ENCODE data around the gene ANAPC16. TPM values are rescaled to one million over a fixed set of nuclear protein-coding genes. Genes with fewer than 3 reads are reported as not detected.

Gene ANAPC16
- total and polyA plus RNA-seq, 2 donors (not counting 1 experiment from before 2014, with no cell fraction given) = 104 to 132 TPM

DNA sequence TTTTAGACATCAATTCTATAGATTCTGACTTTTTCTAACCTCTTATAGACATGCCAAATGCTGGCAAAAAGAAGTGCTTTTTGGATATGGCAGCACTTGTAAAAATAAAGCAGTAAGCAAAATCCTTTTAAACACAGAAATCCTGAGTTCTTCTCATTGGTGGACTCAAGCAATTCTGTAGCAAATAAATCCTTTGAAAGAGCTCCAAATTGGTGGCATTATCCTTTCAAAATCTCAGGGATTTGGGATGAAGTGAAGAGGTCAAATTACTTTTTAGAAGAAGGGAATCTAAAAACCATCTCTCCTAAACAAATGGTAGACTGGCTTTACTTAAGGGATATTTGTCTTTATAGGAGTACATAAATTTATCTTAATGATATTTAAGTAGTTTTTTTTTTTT, 17.8 kb downstream of the ANAPC16 start:
- intact Hi-C loops (cut with micrococcal nuclease) = no loop called here
- peaks cover 12 to 56% of the 10 kb centered on the region in 2 experiments for H3K36me3 ChIP-seq (replicated peaks in 1 of 2; ENCODE audit: control extremely low read depth in 1 of 2, control insufficient read depth in 1 of 2, extremely low read depth in 1 of 2, insufficient read depth in 2 of 2, low read length in 1 of 2)
- no peak overlapping the region for H3K27ac Mint-ChIP-seq

More for the DNA sequence above, 17.8 kb downstream of the ANAPC16 start:
- H2AFZ ChIP-seq (ENCODE audit: insufficient read depth, low read depth, low read length, poor library complexity, severe bottlenecking) = no peak overlapping the region
- CTCF ChIA-PET = interaction anchor here (1.4 kb wide), 1 partner anchor 107 kb away, joined by 3 read pairs; no protein-coding TSS in a partner anchor
- no peak overlapping the region for H3K4me2 ChIP-seq (replicated peaks; ENCODE audit: low read depth, low read length, poor library complexity, severe bottlenecking)
- H4K20me1 ChIP-seq (ENCODE audit: control insufficient read depth, insufficient read depth, low read length, poor library complexity, severe bottlenecking) = peaks cover 22% of the 10 kb centered on the region
- peaks cover 15% of the 10 kb centered on the region for H3K4me1 Mint-ChIP-seq
- H3K27ac ChIP-seq (ENCODE audit: low read length in 2 of 2) = no peak overlapping the region
- H3K4me3 Mint-ChIP-seq = no peak overlapping the region
- TF ChIP-seq EZH2 (IDR thresholded peaks at IDR 0.05; ENCODE audit: borderline replicate concordance, insufficient read depth, low read depth, low read length, poor library complexity, severe bottlenecking) (no peak), CTCF (IDR thresholded peaks at IDR 0.05) (no peak)
- POLR2A ChIA-PET = interaction anchor here (0.7 kb wide), 1 partner anchor 102 kb away, joined by 4 read pairs; no protein-coding TSS in a partner anchor
- H3K27me3 Mint-ChIP-seq = no peaks in the 10 kb centered on the region
- no peak overlapping the region for H3K9ac ChIP-seq (ENCODE audit: low read length)
- H3K4me1 ChIP-seq (ENCODE audit: control insufficient read depth in 2 of 2, insufficient read depth in 2 of 2, low read length in 2 of 2) = peaks cover 2 to 8% of the 10 kb centered on the region in 2 donors
- no peak overlapping the region for H3K4me3 ChIP-seq (ENCODE audit: control extremely low read depth in 1 of 5, extremely low read depth in 1 of 5, insufficient read depth in 1 of 5, low read depth in 2 of 5, low read length in 4 of 5)
- DNase-seq (no peak), ATAC-seq (ENCODE audit: low read depth) (no peak)
- no peaks in the 10 kb centered on the region for H3K27me3 ChIP-seq (replicated peaks in 1 of 4; ENCODE audit: control extremely low read depth in 1 of 4, control insufficient read depth in 3 of 4, insufficient read depth in 4 of 4, low read length in 3 of 4)
- no peaks in the 10 kb centered on the region for H3K9me3 ChIP-seq (ENCODE audit: control extremely low read depth in 1 of 3, control insufficient read depth in 2 of 3, insufficient read depth in 1 of 3, low read length in 2 of 3)
- peaks cover 34% of the 10 kb centered on the region for H3K79me2 ChIP-seq (ENCODE audit: control insufficient read depth, insufficient read depth, low read length)
- no peaks in the 10 kb centered on the region for H3K9me3 Mint-ChIP-seq (ENCODE audit: insufficient read depth)

Data from B cell (primary cell).